WI38 (cell line): Measurements from ENCODE around the gene SPAG9.

ENCODE experiments used
- H3K4me3 ChIP-seq: 2 replicates; pipeline ENCODE4 v1.5.1; 2011; ENCODE audit warnings: low read depth, mild to moderate bottlenecking, control low read depth, low read length
- CTCF ChIP-seq: IDR thresholded peaks from 2 replicates; pipeline ENCODE4 v1.5.1; 2012; ENCODE audit warnings: low read depth, mild to moderate bottlenecking, control low read depth, low read length

Gene SPAG9

DNA sequence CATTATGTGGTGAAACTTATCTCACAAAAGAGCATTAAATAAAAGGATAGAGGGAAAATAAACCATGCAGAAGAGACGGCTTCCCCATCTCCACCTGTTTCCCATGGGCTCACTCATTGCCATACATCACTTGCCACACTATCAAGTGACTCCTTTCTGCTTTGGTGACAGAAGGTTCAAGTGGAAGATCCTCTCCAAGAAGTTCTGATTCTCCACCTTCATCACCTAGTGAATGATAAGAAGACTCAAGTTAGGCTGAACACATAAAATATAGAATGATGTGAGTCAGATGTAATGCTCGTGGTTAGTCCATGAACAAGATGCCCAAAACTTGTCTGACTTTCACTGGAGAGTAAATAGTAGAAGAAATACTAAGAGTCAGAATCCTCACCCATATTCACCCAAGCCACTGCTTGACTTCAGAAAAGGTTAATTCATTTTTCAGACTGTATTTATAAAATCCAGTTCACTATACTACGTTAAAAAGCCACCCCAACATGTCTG is 154.5 kb downstream of the SPAG9 start:
- no peak for TF ChIP-seq CTCF
- H3K4me3 ChIP-seq: no peak overlapping the region

DNA sequence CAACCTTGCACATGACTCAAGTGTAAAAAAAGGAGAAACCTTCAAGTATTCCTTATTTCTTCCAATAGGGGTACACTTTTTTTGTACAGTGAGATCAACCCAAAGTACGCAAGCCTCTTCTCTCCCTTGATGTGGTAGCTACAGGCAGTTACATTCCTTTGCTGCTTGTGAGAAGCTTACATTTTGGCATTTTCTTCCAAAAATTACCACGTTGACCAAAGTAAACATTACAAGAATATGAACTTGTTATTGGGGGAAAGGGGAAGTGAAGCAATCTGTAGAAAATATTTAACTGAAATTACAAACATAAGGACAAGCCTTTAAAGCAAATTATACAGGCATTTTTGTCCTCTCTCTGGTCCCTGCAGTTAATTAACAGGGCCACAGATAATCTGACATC is 157.5 kb downstream of the SPAG9 start:
- H3K4me3 ChIP-seq: no peak overlapping the region
- no peak for TF ChIP-seq CTCF

- no peak for TF ChIP-seq CTCF
- no peak overlapping the region for H3K4me3 ChIP-seq
Observed at GRCh38 chr17:50961282-50962220, 159.1 kb downstream of the SPAG9 start.

DNA sequence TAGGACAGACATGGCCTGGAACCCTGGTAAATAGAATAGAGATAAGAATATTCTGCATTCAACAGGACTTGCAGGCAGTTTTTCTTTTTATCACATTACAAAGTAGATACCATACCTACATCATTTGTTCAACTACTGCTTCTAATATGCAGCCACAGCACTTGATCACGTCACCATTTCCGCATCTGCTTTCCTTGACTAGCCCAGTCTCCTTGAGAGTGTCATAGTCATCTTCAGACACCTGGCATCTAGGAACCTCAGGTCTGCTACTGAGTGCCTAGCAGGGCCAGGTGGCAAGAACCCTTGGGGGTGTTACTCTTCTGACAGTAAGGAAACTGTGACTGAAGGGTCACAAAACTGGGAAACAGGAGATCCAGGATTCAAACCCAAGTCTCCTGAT is 161.3 kb downstream of the SPAG9 start:
- H3K4me3 ChIP-seq: no peak overlapping the region
- TF ChIP-seq CTCF: no peak

DNA sequence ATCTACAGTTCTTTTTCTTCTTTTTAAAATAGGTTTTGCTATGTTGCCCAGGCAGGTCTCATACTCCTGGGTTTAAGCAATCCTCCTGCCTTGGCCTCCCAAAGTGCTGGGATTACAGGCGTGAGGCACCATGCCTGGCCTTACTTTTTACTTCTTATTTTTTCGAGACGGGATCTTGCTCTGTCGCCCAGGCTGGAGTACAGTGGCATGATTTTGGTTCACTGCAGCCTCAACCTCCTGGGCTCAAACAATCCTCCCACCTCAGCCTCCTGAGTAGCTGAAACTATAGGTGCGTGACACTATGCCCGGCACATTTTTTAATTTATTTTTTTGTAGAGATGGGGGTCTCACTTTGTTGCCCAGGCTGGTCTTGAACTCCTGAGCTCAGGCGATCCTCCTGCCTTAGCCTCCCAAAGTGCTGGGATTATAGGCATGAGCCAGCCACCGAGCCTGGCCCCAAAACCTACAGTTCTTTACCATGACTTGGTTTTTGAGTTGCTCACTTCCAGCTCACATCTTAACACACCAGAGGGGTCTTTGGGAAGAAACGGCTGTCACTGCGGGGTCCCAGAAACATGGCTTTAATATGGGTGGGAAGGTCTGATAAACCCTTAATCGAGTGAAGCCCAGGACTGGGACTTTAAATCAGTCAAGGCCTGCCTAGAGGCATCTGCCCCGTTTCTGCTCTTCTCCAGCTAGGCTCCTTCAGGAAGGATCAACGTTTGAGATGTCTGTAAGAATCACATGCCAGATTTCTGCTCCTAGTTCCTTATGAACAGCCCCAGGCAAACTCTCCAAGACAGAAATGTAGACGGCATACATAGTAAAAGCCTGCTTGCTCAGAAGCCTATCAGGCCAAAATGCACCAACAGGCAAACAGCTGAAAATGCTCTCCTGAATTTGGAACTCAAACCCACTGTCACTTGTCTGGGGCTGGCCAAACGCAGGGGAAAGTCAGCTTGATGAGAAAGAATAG is 162.8 kb downstream of the SPAG9 start:
- no peak overlapping the region for H3K4me3 ChIP-seq
- TF ChIP-seq CTCF: no peak

GRCh38 chr17:50956750-50957523 is 163.7 kb downstream of the SPAG9 start:
- peak; percentile 71 for TF ChIP-seq CTCF
- H3K4me3 ChIP-seq: no peak overlapping the region
